HG03095 (cell line): Measurements from ENCODE around the gene ADAM10.

Experiments
- ATAC-seq: cut with Tn5 transposase; IDR thresholded peaks from one replicate; pipeline ENCODE4 v1.9.1; 2021; ENCODE audit warnings: moderate library complexity; ENCODE audit not compliant: unreplicated experiment

ADAM10 gene

DNA sequence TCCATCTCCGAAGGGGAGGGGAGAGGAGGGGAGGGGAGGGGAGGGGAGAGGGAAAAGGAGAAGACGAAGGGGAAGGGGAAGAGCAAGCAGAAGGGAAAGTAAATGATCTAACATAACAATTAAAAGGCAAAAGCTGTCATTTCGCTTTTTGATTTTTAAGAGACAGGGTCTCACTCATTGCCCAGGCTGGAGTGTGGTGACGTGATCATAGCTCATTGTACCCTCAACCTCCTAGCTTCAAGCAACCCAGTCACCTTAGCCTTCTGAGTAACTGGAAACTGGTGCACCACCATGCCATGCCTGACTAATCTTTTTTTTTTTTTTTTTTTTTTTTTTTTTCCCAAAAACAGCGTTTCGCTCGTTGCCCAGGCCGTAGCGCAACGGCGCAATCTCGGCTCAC, 22.6 kb downstream of the ADAM10 start:
- no peak for ATAC-seq

DNA sequence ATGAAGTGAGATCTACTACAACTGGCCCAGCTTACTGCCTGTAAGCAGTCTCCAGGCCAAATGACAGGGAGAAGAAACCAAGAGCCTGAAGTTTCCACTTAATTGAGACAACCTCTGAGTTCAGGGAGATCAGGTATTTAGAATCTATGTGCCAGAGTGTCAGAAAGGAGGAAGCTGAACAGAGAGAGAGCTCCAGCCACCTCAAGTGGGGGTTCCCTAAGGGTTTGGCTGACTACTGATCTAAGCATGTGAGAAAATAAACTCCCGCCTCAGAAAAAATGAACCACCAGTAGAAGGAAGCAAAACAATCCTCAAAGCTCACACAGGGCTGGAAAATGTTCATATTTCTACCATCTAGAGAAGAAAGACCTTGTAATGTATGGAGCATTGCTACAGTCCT, 25.0 kb downstream of the ADAM10 start:
- ATAC-seq: peak; percentile 74

DNA sequence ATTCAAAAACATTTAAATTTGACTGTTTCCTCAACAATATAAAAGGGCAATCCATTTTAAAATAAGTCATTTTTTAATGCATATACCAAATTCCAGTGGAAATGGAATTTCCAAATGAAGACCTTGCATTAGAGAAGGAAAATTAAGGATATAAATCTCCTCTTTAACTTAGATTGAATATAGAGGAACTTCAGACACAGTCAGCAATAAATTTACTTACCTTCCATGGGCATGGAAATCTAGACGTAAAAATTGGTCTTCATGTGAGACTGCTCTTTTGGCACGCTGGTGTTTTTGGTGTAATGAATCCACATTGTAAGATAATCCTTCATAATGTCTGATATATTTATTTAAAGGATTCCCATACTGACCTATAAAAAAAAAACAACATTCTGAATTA, 32.1 kb downstream of the ADAM10 start:
- ATAC-seq: no peak

DNA sequence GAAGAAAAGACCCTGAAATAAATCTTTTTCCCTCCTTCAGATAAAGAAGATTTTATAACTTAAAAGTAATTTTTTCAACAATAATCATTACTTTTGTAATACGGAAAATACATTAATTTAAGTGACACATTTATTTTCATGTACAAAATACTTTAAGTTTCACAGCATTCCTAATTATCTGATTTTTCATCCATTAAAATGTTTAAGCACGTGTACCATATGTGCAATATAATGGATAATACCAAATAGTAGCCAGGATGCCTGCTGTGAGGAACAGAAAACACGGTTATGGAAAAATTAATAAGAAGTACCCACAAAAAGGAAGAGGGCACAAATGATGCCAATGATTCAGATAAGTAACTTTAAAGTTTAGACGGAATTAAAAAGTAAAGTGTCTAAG, 33.5 kb downstream of the ADAM10 start:
- no peak for ATAC-seq

DNA sequence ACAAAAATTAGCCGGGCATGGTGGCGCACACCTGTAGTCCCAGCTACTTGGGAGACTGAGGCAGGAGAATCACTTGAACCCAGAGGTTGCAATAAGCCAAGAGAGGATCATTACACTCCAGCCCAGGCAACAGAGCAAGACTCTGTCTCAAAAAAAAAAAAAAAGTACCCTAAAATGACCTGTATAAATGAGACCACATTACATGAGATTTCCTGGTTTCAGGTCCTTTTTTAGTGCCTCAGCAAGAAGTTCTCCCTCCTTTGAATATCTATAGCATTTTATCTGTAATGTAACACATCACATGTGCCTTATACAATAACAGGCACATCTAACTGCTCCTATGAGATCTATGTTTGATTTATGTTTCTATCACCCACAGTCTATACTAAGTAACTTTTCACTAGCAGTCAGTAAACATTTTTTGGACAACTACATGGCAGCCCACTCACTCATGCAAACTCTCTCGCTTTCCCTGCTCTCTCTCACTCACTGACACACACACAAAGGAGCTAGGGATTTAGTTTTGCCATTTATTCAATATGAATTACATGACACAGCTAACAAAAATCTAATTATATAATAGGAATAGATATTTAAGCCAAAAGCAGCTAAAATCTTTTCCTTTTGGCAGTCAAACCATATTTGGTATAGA, 34.1 kb downstream of the ADAM10 start:
- ATAC-seq: no peak

DNA sequence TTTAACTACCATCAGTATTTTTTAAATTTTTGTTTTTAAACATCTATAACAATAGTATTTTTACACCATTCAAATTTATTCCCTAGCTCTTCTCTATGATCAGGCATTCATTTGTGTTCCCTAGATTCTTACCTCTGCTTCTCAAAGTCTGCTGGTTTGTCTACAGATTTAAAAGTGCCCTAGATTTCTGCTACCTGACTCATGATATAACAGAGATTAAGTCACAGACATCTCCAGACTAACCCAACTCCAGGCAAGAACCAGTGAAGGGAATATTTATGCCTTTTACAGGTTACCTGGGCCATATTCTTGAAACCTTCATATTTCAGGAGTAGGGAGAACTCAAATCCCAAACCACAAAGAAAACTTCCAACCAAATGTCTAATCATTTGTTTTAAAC, 38.8 kb downstream of the ADAM10 start:
- no peak for ATAC-seq

DNA sequence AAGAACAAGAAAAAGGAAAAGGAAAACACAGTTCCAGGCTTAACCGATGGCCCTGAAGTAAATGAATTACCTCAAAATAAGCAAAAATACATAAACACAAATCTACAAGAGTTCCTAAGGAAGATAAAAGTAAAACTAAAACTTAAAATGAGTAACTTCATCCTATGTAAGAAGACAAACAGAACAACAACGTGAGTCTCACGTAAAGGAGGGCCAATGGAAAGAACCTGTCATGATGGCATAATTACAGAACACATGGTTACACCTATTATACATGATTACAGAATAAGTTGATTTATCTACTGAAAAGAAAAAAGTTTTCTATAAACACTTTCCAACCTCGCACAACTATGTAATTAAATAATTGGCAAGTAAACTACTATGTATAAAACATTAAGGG, 42.1 kb downstream of the ADAM10 start:
- no peak for ATAC-seq

DNA sequence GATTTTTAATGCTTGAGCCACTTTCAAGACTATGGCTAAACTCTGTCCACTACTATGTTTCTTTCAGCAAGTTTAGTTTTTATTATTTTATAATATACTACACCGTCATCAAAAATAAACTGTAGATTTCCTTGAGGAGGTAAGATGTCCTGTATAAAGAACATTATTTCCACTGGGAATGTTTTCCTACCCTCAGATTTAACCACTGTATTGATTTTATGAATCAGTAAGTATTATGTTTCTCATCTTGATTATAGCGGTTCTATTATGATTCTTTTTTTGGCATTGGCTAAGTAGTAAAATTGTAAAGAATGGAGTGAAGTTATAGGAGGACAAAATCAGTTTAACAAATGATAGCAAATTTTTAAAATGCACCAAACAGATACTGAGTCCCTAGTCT, 44.4 kb downstream of the ADAM10 start:
- ATAC-seq: no peak

DNA sequence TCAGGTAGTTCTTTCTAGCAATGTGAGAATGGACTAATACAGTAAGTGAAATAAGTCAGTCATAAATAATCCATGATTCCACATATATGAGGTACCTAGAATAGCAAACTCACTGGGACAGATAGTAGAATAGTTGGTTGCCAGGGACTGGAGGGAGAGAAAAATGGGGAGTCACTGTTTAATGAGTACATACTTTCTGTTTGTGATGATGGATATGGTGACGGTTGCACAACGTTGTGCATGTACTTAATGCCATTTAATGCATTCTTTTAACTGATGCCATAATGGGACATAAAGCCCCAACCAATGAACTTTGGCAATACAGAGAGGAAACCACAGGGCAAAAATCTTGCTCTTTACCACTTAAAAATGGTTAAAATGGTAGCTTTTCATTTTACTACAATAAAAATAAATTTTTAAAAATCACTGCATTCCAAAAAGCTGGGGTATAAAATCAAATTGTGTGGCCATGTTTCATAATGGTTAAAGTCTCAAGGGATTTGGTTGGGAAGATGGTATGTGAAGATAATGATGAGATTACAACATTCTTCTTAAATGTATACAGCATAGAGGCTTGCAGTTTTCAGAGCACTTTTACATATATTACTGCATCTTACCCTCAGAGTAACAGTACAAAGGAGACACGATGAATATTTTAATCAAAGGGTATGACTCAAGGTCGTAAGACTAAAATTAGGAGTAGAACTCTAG, 45.2 kb downstream of the ADAM10 start:
- no peak for ATAC-seq

DNA sequence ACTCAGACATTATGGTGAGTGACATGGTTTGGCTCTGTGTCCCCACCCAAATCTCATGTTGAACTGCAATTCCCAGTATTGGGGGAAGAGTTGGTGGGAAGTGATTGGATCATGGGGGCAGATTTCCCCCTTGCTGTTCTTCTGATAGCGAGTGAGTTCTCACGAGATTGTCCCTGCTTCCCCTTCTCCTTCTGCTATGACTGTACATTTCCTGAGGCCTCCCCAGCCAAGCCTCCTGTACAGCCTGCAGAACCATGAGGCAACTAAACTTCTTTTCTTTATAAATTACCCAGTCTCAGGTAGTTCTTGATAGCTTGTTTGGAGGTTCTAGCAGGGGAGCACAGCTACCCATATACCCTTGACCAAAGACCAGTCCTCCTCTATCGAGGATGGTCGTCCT, 45.9 kb downstream of the ADAM10 start:
- ATAC-seq: no peak

DNA sequence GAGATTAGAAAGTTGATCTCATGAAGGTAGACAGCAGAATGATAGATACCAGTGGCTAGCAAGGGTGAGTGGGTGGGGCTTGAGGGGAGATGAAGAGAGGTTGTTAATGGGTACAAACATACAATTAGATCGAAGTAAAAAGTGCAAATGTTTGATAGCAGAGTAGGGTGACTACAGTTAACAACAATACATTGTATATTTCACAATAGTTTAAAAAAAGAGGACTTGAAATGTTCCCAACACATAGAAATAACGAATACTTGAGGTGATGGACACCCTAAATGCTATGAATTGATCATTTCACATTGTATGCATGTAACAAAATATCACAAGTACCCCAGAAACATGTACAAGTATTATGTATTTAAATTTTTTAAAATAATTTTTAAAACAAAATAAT, 47.3 kb downstream of the ADAM10 start:
- ATAC-seq: no peak

DNA sequence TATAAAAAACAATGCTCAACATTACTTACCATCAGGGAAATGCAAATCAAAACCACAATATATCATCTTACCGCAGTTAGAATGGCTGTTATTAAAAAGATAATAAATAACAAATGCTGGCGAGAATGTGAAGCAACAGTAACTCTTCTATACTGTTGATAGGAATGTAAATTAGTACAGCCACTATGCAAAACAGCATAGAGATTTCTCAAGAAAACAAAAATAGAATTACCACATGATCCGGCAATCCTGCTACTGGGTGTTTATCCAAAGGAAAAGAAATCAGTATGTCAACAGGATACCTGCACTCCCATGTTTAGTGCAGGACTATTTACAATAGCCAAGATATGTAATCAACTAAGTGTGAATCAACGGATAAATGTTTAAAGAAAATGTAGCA, 48.1 kb downstream of the ADAM10 start:
- ATAC-seq: no peak

DNA sequence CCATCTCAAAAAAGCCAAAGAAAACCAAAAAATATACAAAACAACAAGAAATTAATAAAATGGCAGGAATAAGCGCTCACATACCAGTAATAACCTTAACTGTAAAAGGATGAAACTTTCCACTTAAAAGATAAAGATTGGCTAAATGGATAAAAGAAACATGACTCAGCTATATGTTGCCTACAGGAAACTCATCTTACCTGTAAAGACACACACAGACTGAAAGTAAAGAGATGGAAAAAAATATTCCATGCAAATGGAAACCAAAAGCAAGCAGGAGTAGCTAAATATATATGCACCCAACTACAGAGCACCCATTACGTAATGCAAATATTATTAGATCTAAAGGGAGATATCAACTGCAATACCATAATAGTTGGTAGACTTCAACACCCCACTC, 49.7 kb downstream of the ADAM10 start:
- no peak for ATAC-seq

DNA sequence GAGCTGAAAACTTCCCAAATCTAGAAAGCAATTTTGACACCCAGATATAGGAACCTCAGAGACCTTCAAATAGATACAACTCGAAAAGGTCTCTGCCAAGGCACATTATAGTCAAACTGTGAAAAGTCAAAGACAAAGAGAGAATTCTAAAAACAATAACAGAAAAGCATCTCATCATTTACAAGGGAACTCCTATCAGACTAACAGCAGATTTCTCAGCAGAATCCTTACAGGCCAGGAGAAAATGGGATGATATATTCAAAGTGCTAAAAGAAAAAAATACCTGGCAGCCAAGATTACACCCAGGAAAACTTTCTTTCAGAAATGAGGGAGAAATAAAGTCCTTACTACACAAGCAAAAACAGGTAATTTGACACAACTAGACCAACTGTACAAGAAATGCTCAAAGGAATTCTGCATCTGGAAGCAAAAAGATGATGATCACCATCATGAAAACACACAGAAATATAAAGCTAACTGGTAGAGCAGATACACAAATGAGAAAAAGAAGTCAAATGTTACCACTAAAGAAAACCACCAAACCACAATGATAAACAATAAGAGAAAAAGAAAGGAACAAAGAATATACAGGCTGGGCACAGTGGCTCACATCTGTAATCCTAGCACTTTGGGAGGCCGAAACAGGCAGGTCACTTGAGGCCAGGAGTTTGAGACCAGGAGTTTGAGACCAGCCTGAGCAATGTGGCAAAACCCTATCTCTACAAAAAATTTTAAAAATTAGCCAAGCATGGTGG, 50.4 kb downstream of the ADAM10 start:
- no peak for ATAC-seq

DNA sequence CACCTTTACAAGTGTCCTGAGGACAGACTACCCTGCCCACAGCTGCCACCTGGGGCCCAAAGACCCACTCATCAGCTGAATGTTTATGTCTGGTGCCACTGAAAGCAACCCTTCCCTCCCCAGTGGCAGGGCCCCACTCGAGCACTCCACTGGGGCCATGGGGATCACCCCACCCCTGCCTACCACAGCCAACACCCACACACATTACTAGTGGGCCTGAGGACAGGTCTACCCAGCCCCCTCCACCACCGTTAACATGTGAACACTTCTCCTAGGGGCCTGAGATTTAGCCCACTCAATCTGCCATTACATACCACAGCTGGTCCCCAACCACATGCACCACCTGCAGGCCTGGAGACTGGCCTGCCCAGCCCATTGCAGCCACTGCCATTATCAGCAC, 52.3 kb downstream of the ADAM10 start:
- ATAC-seq: no peak

DNA sequence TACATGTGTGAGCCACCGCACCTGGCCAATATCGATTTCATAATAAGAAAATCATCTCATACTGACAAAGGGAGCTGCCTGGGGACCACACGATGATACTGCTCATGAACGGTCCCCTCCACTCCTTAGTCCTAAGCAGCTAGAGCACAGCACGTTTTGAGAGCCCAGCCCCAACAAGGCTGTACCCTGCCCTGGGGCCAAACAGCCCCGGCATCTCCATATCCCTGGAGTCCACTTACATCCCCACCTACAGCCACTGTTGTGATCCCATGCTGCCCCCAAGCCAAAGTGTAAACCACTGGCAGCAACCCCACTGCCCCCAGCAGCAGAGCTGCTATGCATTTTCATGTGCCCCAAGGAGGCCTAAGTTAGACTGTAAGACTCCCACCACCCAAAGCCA, 52.8 kb downstream of the ADAM10 start:
- no peak for ATAC-seq

DNA sequence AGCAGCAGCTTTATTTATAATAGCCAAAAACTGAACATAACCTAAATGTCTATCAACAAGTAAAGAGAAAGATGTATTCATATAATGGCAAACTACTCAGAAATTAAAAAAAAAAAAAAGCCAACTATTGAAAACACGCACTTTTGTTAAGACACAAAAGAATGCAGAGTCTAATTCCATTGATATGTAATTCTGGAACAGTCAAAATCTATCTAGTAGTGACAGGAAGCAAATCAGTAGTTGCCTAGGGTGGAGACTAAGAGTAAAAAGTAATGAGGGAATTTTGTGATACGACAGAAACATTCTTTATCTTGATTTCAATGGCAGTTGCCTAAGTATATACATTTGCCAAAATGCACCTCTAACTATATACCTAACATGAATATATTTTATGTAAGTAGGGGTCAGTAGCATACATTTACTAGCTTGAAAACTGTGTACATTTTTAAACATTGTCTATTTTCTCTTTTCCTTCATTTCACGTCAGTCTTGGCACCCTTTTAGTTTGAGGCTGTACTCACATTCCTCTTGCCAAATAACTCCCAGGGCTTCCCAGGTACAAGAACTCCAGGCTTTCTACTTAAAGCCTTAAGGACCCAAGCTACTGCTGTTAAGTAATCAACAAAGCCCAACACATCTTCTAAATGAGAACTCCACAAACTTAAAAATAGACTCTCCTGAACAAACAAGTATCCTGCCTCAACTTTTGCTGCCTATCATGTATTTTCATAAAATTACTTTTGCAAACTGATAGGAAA, 54.7 kb downstream of the ADAM10 start:
- ATAC-seq: no peak

DNA sequence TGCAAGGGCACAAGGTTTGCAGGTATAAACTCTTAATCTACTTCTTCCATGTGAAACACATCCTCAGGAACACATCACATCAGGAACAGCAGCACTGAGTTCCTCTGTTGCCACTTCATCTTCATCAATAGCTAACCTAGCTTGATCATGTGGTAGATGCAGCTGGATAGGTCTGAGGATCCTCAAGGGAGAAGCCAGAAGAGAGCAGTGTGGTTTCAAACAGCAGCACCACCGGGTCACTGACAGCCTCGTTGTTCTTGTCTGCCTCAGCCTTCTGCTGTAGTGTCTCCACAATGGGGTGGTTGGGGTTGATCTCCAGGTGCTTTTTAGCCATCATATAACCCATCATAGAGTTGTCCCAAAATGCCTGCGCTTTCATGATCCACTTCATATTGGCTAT, 58.8 kb downstream of the ADAM10 start:
- no peak for ATAC-seq

DNA sequence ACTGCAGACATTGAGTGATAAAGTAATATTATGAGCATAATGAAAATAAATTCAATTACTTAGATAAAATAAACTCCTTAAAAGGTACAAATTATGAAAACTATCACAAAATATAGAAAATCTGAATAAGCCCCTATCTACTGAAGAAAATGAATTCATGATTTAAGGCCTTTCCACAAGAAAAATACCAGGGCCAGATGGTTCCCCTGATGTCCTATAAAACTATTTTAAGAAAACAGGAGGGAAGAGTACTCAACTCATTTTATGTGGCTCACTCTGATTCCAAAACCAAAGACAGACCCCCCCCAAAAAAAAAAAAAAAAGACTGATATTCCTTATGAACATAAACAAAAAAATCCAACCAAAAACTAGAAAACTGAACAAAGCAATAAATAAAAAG, 59.9 kb downstream of the ADAM10 start:
- no peak for ATAC-seq

DNA sequence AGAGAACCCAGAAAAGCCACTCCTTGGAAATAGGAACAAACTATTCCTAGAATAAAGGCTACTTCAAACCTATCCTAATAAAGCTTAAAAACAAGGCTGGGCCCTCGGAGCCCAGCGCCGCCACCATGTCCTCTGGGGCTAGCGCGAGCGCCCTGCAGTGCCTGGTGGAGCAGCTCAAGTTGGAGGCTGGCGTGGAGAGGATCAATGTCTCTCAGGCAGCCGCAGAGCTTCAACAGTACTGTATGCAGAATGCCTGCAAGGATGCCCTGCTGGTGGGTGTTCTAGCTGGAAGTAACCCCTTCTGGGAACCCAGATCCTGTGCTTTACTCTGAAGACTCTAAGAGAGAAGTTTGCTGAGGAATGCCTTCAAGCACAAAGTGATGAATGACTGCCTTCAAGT, 63.2 kb downstream of the ADAM10 start:
- ATAC-seq: no peak

DNA sequence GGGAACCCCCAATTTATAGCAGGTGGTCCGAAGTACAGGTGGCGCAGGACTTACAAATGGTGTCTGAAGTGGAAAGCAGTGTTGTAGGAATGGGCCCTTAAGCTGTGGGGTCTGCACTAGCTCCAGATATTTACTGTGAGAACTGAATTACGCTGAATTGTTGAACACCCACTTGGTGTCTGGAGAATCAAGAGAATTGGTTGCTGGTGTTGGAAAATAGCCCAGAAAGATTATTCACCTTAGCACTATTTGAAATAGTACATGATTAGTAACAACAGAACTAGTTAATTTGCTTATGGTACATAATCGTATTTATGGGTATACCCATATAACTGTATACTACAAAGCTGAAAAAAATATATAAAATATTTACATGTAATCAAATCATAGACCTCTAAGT, 64.8 kb downstream of the ADAM10 start:
- ATAC-seq: no peak
